ENCODE data around the gene TMSB10. TPM values are rescaled to one million over a fixed set of nuclear protein-coding genes. Genes with fewer than 3 reads are reported as not detected.

TMSB10 gene
- total and polyA plus RNA-seq, 2 donors (not counting 1 experiment from before 2014, with no cell fraction given) = 885 to 5,410 TPM

- no peaks in the 10 kb centered on the region for H3K27me3 ChIP-seq (replicated peaks in 1 of 4; ENCODE audit: control extremely low read depth in 1 of 4, control insufficient read depth in 3 of 4, insufficient read depth in 4 of 4, low read length in 3 of 4)
- H3K9ac ChIP-seq (ENCODE audit: low read length) = no peak overlapping the region
- no peaks in the 10 kb centered on the region for H3K9me3 ChIP-seq (ENCODE audit: control extremely low read depth in 1 of 3, control insufficient read depth in 2 of 3, insufficient read depth in 1 of 3, low read length in 2 of 3)
- TF ChIP-seq CTCF (IDR thresholded peaks at IDR 0.05) = no peak
- no peak for TF ChIP-seq EZH2 (IDR thresholded peaks at IDR 0.05; ENCODE audit: borderline replicate concordance, insufficient read depth, low read depth, low read length, poor library complexity, severe bottlenecking)
- no CpG with 5 or more reads among the region's 1 CpG for WGBS (ENCODE audit: insufficient coverage)
- DNase-seq (no peak), ATAC-seq (ENCODE audit: low read depth) (no peak)
- intact Hi-C loops (cut with micrococcal nuclease) = loop anchor here (10.0 kb wide), 1 partner anchor 1724 kb away; the partner anchor contains the start of gene RNF103
- Mint-ChIP-seq H3K9me3 (ENCODE audit: insufficient read depth) (no peaks in the 10 kb centered on the region), H3K4me1 (peaks cover 54% of the 10 kb centered on the region), H3K4me3 (no peak overlapping the region), H3K27ac (no peak overlapping the region), H3K27me3 (no peaks in the 10 kb centered on the region)
- H3K4me1 ChIP-seq (ENCODE audit: control insufficient read depth in 2 of 2, insufficient read depth in 2 of 2, low read length in 2 of 2) = peaks cover 31 to 35% of the 10 kb centered on the region in 2 donors
- no peak overlapping the region for H2AFZ ChIP-seq (ENCODE audit: insufficient read depth, low read depth, low read length, poor library complexity, severe bottlenecking)
- no peak overlapping the region for H3K27ac ChIP-seq (ENCODE audit: low read length in 2 of 2)
- ChIA-PET POLR2A (interaction anchor here (0.7 to 0.9 kb wide), 2 partner anchors 12 to 16 kb away, joined by 3 read pairs; no protein-coding TSS in a partner anchor), CTCF (interaction anchor here (1.1 to 2.3 kb wide), 3 partner anchors 14 to 19 kb away, joined by 3 to 11 read pairs (median 8); no protein-coding TSS in a partner anchor)
- H3K36me3 ChIP-seq (replicated peaks in 1 of 2; ENCODE audit: control extremely low read depth in 1 of 2, control insufficient read depth in 1 of 2, extremely low read depth in 1 of 2, insufficient read depth in 2 of 2, low read length in 1 of 2) = no peaks in the 10 kb centered on the region
- H3K4me3 ChIP-seq (ENCODE audit: control extremely low read depth in 1 of 5, extremely low read depth in 1 of 5, insufficient read depth in 1 of 5, low read depth in 2 of 5, low read length in 4 of 5) = no peak overlapping the region
- no peak overlapping the region for H3K4me2 ChIP-seq (replicated peaks; ENCODE audit: low read depth, low read length, poor library complexity, severe bottlenecking)
- peaks cover 28% of the 10 kb centered on the region for H3K79me2 ChIP-seq (ENCODE audit: control insufficient read depth, insufficient read depth, low read length)
- H4K20me1 ChIP-seq (ENCODE audit: control insufficient read depth, insufficient read depth, low read length, poor library complexity, severe bottlenecking) = peaks cover 5% of the 10 kb centered on the region
These were observed 4.5 kb upstream of the TMSB10 start for GRCh38 chr2:84900971-84901370.

GRCh38 chr2:84901593-84902120, 3.8 kb upstream of the TMSB10 start:
- WGBS (ENCODE audit: insufficient coverage) = 40% methylated on average over 1 of the region's 2 CpGs
- H3K4me2 ChIP-seq (replicated peaks; ENCODE audit: low read depth, low read length, poor library complexity, severe bottlenecking) = no peak overlapping the region
- peaks cover 11% of the 10 kb centered on the region for H4K20me1 ChIP-seq (ENCODE audit: control insufficient read depth, insufficient read depth, low read length, poor library complexity, severe bottlenecking)
- TF ChIP-seq CTCF (IDR thresholded peaks at IDR 0.05) (no peak), EZH2 (IDR thresholded peaks at IDR 0.05; ENCODE audit: borderline replicate concordance, insufficient read depth, low read depth, low read length, poor library complexity, severe bottlenecking) (no peak)
- H2AFZ ChIP-seq (ENCODE audit: insufficient read depth, low read depth, low read length, poor library complexity, severe bottlenecking) = no peak overlapping the region
- intact Hi-C loops (cut with micrococcal nuclease) = loop anchor here (10.0 kb wide), 1 partner anchor 1723 kb away; the partner anchor contains the start of gene RNF103
- ATAC-seq (ENCODE audit: low read depth) (no peak), DNase-seq (no peak)
- H3K27me3 Mint-ChIP-seq = no peaks in the 10 kb centered on the region
- peaks cover 0 to 6% of the 10 kb centered on the region in 2 experiments for H3K36me3 ChIP-seq (replicated peaks in 1 of 2; ENCODE audit: control extremely low read depth in 1 of 2, control insufficient read depth in 1 of 2, extremely low read depth in 1 of 2, insufficient read depth in 2 of 2, low read length in 1 of 2)
- no peaks in the 10 kb centered on the region for H3K9me3 ChIP-seq (ENCODE audit: control extremely low read depth in 1 of 3, control insufficient read depth in 2 of 3, insufficient read depth in 1 of 3, low read length in 2 of 3)
- H3K4me3 ChIP-seq (ENCODE audit: control extremely low read depth in 1 of 5, extremely low read depth in 1 of 5, insufficient read depth in 1 of 5, low read depth in 2 of 5, low read length in 4 of 5) = no peak overlapping the region
- H3K4me3 Mint-ChIP-seq = no peak overlapping the region
- no peak overlapping the region for H3K27ac ChIP-seq (ENCODE audit: low read length in 2 of 2)
- no peak overlapping the region for H3K9ac ChIP-seq (ENCODE audit: low read length)
- ChIA-PET POLR2A (no interaction called here), CTCF (interaction anchor here (1.1 to 2.3 kb wide), 4 partner anchors 15 to 24 kb away, joined by 3 to 17 read pairs (median 10); no protein-coding TSS in a partner anchor)
- H3K27me3 ChIP-seq (replicated peaks in 1 of 4; ENCODE audit: control extremely low read depth in 1 of 4, control insufficient read depth in 3 of 4, insufficient read depth in 4 of 4, low read length in 3 of 4) = no peaks in the 10 kb centered on the region
- no peaks in the 10 kb centered on the region for H3K9me3 Mint-ChIP-seq (ENCODE audit: insufficient read depth)
- peaks cover 49% of the 10 kb centered on the region for H3K4me1 Mint-ChIP-seq
- peaks cover 31 to 35% of the 10 kb centered on the region in 2 donors for H3K4me1 ChIP-seq (ENCODE audit: control insufficient read depth in 2 of 2, insufficient read depth in 2 of 2, low read length in 2 of 2)
- peaks cover 34% of the 10 kb centered on the region for H3K79me2 ChIP-seq (ENCODE audit: control insufficient read depth, insufficient read depth, low read length)
- no peak overlapping the region for H3K27ac Mint-ChIP-seq

Measured in B cell (primary cell).